HepG2 (cell line): ENCODE measurements around the gene CPT1C.

Experiments used
- ADNP ChIP-seq: sonication (generic); formaldehyde crosslinking; IDR thresholded peaks from 2 replicates; pipeline ENCODE4 v1.4.0; 2020; ENCODE audit warnings: missing genetic modification reagents
- FOXK1 ChIP-seq: sonication (generic); formaldehyde crosslinking; IDR thresholded peaks from 2 replicates; pipeline ENCODE4 v1.4.0; 2020; ENCODE audit warnings: low read depth, missing genetic modification reagents, borderline replicate concordance
- GABPB1 ChIP-seq: IDR thresholded peaks from 2 replicates; pipeline ENCODE4 v1.6.1; 2016; ENCODE audit warnings: mild to moderate bottlenecking, missing genetic modification reagents, moderate library complexity, missing compliant biosample characterization
- IRX3 ChIP-seq: sonication (generic); formaldehyde crosslinking; IDR thresholded peaks from 2 replicates; pipeline ENCODE4 v1.8.1; 2023; ENCODE audit warnings: mild to moderate bottlenecking, low read depth, missing genetic modification reagents, borderline replicate concordance
- NFE2 ChIP-seq: sonication (generic); formaldehyde crosslinking; IDR thresholded peaks from 2 replicates; pipeline ENCODE4 v1.4.0; 2020; ENCODE audit warnings: missing genetic modification reagents
- PBX3 ChIP-seq: sonication (generic); formaldehyde crosslinking; IDR thresholded peaks from 2 replicates; pipeline ENCODE4 v1.8.1; 2023; ENCODE audit warnings: missing genetic modification reagents, inconsistent platforms, borderline replicate concordance
- POLR2AphosphoS5 ChIP-seq: IDR thresholded peaks from 2 replicates; pipeline ENCODE4 v1.6.1; 2012; ENCODE audit warnings: low read depth, low read length
- TBX3 ChIP-seq: fragments of 450-650 bp; IDR thresholded peaks from 2 replicates; pipeline ENCODE4 v1.6.1; 2017; ENCODE audit warnings: antibody characterized with exemption, mild to moderate bottlenecking, inconsistent platforms, borderline replicate concordance
- ZNF775 ChIP-seq: sonication (generic); formaldehyde crosslinking; IDR thresholded peaks from 2 replicates; pipeline ENCODE4 v1.4.0; 2020; ENCODE audit warnings: missing genetic modification reagents, mild to moderate bottlenecking, moderate library complexity, borderline replicate concordance
- TF ChIP-seq, protein P1 (sequence below): IDR thresholded peaks from 2 replicates; pipeline ENCODE4 v1.6.1; 2016; ENCODE audit warnings: missing compliant biosample characterization, missing genetic modification reagents, borderline replicate concordance
- TF ChIP-seq, protein P2 (sequence below): sonication (generic); formaldehyde crosslinking; IDR thresholded peaks from 2 replicates; pipeline ENCODE4 v1.5.0; 2020; ENCODE audit warnings: mild to moderate bottlenecking, missing genetic modification reagents, moderate library complexity

- TF ChIP-seq FOXK1 (no peak), IRX3 (CRISPR knock-in tag) (no peak), ADNP (CRISPR knock-in tag) (no peak), POLR2AphosphoS5 (no peak), NFE2 (CRISPR knock-in tag) (no peak), TBX3 (no peak), PBX3 (CRISPR knock-in tag) (no peak), GABPB1 (CRISPR knock-in tag) (no peak), ZNF775 (CRISPR knock-in tag) (no peak)
- TF ChIP-seq, protein P1, sequence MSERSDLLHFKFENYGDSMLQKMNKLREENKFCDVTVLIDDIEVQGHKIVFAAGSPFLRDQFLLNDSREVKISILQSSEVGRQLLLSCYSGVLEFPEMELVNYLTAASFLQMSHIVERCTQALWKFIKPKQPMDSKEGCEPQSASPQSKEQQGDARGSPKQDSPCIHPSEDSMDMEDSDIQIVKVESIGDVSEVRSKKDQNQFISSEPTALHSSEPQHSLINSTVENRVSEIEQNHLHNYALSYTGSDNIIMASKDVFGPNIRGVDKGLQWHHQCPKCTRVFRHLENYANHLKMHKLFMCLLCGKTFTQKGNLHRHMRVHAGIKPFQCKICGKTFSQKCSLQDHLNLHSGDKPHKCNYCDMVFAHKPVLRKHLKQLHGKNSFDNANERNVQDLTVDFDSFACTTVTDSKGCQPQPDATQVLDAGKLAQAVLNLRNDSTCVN, result no peak
- TF ChIP-seq, protein P2, sequence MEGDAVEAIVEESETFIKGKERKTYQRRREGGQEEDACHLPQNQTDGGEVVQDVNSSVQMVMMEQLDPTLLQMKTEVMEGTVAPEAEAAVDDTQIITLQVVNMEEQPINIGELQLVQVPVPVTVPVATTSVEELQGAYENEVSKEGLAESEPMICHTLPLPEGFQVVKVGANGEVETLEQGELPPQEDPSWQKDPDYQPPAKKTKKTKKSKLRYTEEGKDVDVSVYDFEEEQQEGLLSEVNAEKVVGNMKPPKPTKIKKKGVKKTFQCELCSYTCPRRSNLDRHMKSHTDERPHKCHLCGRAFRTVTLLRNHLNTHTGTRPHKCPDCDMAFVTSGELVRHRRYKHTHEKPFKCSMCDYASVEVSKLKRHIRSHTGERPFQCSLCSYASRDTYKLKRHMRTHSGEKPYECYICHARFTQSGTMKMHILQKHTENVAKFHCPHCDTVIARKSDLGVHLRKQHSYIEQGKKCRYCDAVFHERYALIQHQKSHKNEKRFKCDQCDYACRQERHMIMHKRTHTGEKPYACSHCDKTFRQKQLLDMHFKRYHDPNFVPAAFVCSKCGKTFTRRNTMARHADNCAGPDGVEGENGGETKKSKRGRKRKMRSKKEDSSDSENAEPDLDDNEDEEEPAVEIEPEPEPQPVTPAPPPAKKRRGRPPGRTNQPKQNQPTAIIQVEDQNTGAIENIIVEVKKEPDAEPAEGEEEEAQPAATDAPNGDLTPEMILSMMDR (CRISPR knock-in tag), result no peak
Observed at GRCh38 chr19:49700563-49700962, 9.6 kb downstream of the CPT1C start.
